ENCODE data around the gene LUZP1.
A peak's percentile ranks its signal among the peaks of the same experiment; 100 is the strongest.

LUZP1 gene

DNA sequence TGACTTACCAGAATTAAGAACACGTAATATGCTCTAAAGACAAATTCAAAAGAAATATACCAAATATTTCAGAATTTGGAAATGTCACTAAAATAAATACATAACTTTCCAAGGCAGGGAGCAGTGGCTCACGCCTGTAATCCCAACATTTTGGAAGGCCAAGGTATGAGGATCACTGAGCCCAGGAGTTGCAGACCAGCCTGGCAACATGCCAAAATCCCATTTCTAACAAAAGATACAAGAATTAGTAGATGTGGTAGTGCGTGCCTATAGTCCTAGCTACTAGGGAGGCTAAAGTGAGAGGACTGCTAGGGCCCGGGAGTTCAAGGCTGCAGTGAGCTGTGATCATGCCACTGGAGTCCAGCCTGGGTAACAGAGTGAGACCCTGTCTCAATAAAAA lies 11.7 kb downstream of the LUZP1 start:
- no peak for DNase-seq (ENCODE audit: low read depth in 2 of 3, low spot score in 1 of 3)

- DNase-seq (ENCODE audit: low read depth in 2 of 3, low spot score in 1 of 3), result no peak
Measured at GRCh38 chr1:23152966-23153684, 15.5 kb downstream of the LUZP1 start.

GRCh38 chr1:23150742-23151141 lies 17.9 kb downstream of the LUZP1 start:
- DNase-seq (ENCODE audit: low read depth in 2 of 3, low spot score in 1 of 3), result no peak

GRCh38 chr1:23150125-23150524 lies 18.5 kb downstream of the LUZP1 start:
- no peak for DNase-seq (ENCODE audit: low read depth in 2 of 3, low spot score in 1 of 3)

DNA sequence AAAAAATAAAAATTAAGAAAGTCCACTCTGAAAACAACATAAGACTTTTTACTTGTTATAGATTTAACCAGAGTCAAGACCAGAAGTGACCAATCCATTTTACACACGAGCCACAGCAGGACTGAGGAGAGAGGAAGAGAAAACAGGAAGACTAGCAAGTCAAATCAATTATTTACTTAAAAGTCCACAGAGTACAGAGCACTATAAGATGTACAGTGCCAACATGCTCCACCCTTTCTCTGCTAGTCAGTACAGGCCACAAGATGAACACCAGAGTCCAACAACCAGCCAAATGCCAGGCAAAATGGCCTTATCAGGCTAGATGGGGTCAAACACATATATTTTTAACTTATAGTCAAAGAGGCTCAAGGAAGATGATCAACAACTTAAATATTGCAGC lies 19.5 kb downstream of the LUZP1 start:
- DNase-seq (ENCODE audit: low read depth in 2 of 3, low spot score in 1 of 3), result no peak

GRCh38 chr1:23148084-23148483 lies 20.6 kb downstream of the LUZP1 start:
- DNase-seq (ENCODE audit: low read depth in 2 of 3, low spot score in 1 of 3), result no peak

DNA sequence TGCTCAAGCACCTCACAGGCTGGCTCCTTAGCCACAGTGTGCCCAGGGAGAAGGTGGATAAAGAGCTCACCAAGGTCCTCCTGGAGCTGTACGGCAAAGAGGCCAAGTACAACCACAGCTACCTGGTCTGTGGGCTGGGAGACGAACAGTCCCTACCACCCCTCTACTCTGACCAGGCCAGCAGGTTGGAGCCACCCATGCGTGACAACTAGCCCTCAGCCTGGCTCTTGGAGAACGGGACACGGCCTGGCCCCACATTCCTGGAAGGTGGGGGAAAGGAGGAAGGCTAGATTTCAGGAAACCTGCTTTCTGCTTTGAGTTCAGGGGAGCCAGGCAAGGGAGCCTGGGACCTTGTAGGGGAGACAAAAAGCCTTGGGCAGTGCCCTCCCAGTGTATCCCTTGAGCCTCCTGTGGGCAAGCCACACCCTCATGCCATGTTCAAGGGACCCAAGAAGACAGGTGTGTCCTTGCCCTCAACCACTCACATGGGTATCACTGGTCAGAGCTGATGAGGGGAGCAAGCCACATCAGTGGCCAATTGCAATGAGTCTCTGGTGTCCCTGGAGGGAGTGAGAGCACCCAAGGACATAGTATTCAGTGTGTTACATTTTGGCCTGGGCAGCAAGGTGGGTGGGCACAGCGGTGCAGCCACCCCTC lies 27.6 kb downstream of the LUZP1 start:
- DNase-seq (ENCODE audit: low read depth in 2 of 3, low spot score in 1 of 3), result no peak

DNA sequence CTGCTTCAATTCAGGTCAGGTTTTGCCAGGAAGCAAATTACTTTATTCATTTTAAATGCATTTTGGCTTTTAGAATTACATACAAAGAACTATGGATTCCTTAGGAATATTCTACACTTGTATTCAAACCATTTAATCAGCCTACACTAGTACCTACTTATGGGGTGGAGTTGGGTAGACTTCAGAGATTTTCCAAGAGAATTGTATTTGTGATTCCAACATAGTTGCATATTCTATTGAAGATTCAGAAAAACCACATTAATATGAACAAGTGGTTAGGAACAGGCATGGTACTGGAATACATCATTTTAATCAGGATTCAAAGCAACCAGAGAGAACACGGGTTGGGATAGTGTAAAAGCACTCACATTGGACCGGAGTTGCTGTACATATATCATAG lies 33.4 kb downstream of the LUZP1 start:
- no peak for DNase-seq (ENCODE audit: low read depth in 2 of 3, low spot score in 1 of 3)

- no peak for DNase-seq (ENCODE audit: low read depth in 2 of 3, low spot score in 1 of 3)
Measured at GRCh38 chr1:23134055-23134454, 34.6 kb downstream of the LUZP1 start.

DNA sequence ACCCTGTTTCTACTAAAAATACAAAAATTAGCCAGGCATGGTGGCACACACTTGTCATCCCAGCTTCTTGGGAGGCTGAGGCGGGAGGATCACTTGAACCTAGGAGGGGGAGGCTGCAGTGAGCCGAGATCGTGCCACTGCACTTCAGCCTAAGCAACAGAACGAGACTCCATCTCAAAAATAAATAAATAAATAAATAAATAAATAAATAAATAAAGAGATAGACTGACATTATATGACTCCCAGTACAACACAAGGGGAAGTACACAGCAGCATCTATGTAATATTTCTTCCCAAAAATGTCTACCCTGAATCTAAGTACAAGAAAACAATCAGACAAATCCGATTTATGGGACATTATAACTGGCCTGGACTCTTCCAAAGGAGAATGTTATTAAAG lies 35.1 kb downstream of the LUZP1 start:
- DNase-seq (ENCODE audit: low read depth in 2 of 3, low spot score in 1 of 3), result no peak

DNA sequence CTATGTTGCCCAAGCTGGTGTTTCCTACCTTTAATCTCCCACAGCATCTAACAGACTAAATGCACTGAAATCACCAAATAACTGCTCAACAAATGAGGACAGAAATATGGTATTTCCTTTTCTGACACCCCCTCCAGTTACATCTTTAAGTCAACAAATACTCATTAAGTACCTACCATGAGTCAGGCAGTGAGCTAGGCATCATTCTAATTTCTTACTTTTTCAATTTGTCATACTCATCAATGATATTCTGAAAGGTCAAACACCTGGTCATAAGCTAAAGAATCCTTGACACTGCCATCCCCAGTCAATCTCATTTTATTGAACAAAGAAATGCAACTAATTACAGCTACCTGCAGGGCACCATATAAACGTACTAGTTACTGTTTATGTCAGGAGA lies 36.6 kb downstream of the LUZP1 start:
- no peak for DNase-seq (ENCODE audit: low read depth in 2 of 3, low spot score in 1 of 3)

DNA sequence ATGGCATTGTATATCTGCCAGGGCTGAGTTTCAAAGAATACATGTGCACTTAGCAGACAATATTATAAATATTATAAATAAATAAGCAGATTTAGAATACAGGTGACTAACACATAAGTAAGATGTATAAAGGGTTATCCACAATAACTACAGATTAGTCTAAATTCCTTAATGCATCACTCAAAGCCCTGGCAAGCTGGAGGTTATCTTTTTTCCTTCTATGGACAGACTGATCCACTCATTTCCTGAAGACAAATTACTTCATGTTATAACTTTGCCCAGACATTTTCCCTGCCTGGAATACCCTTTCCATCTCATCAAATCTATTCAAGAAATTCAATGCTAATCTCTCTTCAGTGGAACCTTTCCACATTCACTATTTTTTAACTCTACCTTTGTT lies 38.8 kb downstream of the LUZP1 start:
- DNase-seq (ENCODE audit: low read depth in 2 of 3, low spot score in 1 of 3), result no peak

GRCh38 chr1:23126801-23127200 lies 41.9 kb downstream of the LUZP1 start:
- DNase-seq (ENCODE audit: low read depth in 2 of 3, low spot score in 1 of 3), result no peak

- DNase-seq (ENCODE audit: low read depth in 2 of 3, low spot score in 1 of 3), result no peak
Measured at GRCh38 chr1:23126200-23126599, 42.5 kb downstream of the LUZP1 start.

- no peak for DNase-seq (ENCODE audit: low read depth in 2 of 3, low spot score in 1 of 3)
Measured at GRCh38 chr1:23125489-23125888, 43.2 kb downstream of the LUZP1 start.

- DNase-seq (ENCODE audit: low read depth in 2 of 3, low spot score in 1 of 3), result no peak
Measured at GRCh38 chr1:23124259-23125026, 44.2 kb downstream of the LUZP1 start.

DNA sequence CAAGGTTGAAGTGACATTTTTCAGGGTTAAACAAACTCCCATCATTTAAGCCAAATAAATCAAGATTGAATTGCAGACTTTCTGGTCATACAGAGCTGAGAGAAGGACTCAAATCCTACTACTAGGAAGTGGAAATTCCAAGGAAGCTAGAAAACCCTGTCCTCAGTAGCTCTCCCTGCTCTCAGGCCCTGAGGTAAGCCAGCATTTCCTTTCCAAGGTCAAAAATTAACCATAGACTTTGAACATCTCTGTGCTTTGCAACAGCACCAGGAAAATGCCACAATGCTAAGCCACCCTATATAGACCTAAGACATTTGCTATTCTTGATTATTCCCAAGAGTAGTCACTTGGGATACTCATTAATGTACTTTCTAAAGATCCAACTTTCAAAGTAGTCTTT lies 45.1 kb downstream of the LUZP1 start:
- no peak for DNase-seq (ENCODE audit: low read depth in 2 of 3, low spot score in 1 of 3)

DNA sequence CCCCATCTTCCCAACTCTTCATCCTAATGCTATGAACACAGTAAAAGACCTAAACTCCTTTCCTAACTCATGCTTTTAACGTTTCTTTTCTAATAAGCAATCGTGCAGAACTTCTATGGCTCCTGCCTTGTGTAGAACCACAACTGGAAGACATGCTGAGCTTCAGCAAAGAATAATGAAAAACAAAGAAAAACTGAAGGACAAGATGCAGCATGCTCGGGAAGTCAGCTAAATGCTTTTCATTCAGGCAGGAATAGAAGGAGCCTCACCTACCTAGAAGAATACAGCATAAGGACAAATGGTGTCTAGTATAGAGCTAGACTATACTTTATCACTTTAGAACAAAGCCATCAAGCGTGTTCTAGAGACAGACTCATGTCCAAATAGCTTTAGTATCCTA lies 45.9 kb downstream of the LUZP1 start:
- no peak for DNase-seq (ENCODE audit: low read depth in 2 of 3, low spot score in 1 of 3)

DNA sequence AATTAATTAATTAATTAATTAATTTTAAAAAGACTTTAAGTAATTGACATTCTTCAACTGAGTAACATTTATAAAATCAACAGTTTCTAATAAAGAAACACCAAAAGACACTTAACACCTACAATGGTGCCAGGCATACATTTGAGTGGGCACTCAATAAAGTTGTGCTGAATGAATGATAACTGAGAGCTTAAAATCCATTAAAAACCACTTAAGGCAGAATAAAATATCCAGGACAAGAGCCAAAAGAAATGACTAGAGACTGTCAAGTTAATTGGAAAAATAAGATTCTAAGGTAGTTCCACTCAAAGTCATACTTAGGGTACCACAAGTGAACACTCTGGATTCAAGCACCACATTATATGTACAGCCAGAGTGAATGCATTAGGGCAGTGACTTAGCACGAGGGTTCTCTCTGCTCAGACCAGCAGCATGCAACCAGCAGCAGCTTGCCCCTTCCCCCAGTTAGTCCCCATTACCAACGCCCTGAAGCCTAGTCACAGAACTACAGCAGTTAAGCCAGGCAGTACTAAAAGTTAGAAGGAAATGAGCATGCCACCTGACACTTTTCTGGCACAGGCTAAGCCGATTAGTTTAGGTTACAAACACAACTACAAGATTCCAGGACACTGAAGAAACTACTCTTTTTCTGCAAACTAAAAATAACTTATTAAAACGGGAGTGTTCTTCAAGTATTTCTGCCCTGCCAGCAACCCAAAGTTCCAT lies 46.5 kb downstream of the LUZP1 start:
- no peak for DNase-seq (ENCODE audit: low read depth in 2 of 3, low spot score in 1 of 3)

GRCh38 chr1:23120383-23120782 lies 48.3 kb downstream of the LUZP1 start:
- DNase-seq (ENCODE audit: low read depth in 2 of 3, low spot score in 1 of 3), result no peak

DNA sequence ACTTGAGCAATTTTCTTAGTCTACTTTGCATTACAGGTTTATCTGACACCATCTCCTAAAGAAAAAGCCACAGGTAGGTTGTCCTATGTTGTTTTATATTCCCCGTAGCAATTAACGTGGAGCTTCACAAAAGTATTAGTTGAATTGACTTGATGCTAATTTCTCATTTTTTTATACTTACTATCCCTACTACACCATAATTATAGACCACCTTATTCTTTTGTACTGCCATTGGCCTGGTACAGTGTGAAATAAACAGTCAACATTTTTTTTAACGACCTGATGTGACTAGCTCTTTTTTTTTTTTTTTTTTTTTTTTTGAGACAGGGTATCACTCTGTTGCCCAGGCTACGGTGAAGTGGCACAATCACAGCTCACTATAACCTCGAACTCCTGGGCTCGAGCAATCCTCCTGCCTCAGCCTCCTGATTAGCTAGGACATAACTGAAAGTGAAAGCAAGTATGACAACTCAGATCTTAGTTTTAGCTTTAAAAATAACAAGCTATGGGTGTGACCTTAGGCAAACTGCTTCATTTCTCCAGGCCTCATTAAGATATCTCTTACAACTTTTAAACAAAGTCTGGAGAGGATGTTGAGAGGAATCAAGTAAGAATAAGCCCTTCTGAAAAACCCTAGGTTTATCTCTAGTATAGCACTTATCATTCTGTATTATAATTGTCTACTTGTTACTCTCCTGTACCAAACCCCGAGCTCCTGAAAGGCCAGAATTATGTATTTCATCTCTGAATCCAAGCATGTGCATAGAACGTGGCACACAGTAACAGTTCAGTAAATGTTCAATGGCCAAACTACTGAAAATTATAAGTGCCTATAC lies 49.5 kb downstream of the LUZP1 start:
- peak in 1 of 3 donors; percentile 23 for DNase-seq (ENCODE audit: low read depth in 2 of 3, low spot score in 1 of 3)
